GM10248 (cell line): Measurements from ENCODE around the gene FXYD1.

Experiments
- CTCF ChIA-PET: fragments of 300-600 bp; sonication (Branson Sonifier 250); formaldehyde crosslinking; extraction: SDS; loops from one replicate; lab custom pipeline; 2021; ENCODE audit warnings: antibody characterized with exemption; lab: Yijun Ruan, JAX
- POLR2A ChIA-PET: fragments of 350-650 bp; sonication (Branson Sonifier 250); formaldehyde crosslinking; extraction: SDS; loops from one replicate; lab custom pipeline; 2020; ENCODE audit warnings: antibody characterized with exemption; lab: Yijun Ruan, JAX
- DNase-seq: peaks from one replicate; pipeline ENCODE4 v3.0.0; 2012; ENCODE audit errors: extremely low spot score
- CTCF ChIP-seq: IDR thresholded peaks from 2 replicates; pipeline ENCODE4 v1.5.1; 2012; ENCODE audit warnings: mild to moderate bottlenecking, low read depth; ENCODE audit errors: extremely low read depth, missing control alignments, control extremely low read depth

The FXYD1 gene

DNA sequence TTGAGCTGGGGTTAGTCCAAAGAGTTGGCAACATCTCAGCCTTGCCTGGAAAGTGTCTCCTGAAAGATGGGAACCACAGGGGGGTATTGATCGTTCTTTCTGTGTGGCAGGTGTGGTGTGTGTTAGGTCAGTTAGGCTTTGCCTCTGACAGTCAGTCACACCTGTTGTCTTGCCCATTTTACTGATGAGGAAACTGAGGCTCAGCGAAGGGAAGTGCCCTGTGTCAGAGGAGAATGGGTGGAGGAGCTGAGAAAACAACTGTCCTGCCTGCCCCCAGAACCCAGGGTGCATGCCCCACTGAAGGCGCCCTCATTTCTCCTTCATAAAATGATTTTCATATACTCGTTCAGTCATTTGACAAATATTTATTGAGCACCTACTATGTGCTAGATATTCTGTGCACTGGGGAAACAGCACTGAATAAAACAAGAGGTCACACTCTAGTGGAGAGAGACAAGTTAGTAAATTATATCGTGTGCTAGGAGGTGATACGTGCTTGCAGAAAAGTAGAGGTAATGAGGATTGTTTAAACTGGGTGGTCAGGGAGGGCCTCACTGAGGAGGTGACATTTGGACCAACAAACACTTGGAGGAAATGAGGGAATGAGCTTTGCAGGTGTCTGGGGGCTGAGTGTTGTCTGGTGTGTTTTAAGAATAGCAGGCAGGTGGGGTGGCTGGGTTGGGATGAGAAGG, 17.5 kb downstream of the FXYD1 start:
- CTCF ChIA-PET = interaction anchor here (0.9 kb wide), 1 partner anchor 14 kb away, joined by 3 read pairs; no protein-coding TSS in a partner anchor
- POLR2A ChIA-PET = no interaction called here
- DNase-seq = no peak
- TF ChIP-seq CTCF = no peak

- no peak for DNase-seq
- no peak for TF ChIP-seq CTCF
- POLR2A ChIA-PET = no interaction called here
- CTCF ChIA-PET = interaction anchor here (0.9 kb wide), 1 partner anchor 15 kb away, joined by 3 read pairs; no protein-coding TSS in a partner anchor
These were observed 18.0 kb downstream of the FXYD1 start for GRCh38 chr19:35156673-35157014.

- no peak for TF ChIP-seq CTCF
- DNase-seq = no peak
- ChIA-PET CTCF (interaction anchor here (1.2 kb wide), 1 partner anchor 21 kb away, joined by 3 read pairs; no protein-coding TSS in a partner anchor), POLR2A (no interaction called here)
These were observed 18.8 kb downstream of the FXYD1 start for GRCh38 chr19:35157431-35157830.

GRCh38 chr19:35159606-35160005, 21.0 kb downstream of the FXYD1 start:
- no peak for DNase-seq
- TF ChIP-seq CTCF = no peak
- POLR2A ChIA-PET = no interaction called here
- CTCF ChIA-PET = interaction anchor here (1.0 kb wide), 1 partner anchor 24 kb away, joined by 3 read pairs; the partner anchor contains the start of gene LGI4

DNA sequence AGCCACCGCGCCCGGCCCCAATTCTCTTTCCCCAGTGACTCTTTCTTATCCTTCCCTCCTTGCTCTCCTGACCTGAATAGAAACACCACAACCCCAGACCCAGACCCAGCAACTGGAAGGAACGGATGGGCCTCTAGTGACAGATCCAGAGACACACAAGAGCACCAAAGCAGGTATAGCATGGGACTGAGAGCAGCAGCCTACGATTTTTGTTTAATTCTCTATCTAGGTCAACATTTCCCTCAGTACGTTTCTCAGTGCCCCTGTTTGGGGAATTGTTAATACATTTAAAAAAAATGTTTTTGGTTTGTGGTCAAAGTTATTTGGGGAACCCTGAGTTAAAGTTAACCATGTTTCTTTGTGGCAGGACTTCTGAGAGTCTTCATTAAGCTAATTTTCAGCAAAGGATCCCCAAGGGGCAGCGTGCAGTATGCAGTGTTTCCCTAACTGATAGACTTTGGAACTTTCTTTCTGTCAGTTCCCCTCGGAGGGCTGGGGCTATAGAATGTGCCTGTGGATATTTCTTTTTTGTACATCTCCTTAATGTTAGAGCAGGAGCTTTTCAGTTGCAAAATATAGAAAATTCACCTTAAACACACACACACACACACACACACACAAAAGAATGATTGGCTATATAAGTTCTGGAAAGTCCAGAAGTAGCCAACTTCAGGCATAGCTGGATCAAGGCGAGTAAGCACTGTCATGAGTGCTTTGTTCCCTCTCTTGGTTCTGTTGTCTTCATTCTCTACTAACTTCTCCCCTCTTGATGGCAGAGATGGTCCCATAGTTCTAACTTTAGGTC, 22.2 kb downstream of the FXYD1 start:
- DNase-seq = no peak
- CTCF ChIA-PET = interaction anchor here (0.9 to 1.4 kb wide), 4 partner anchors 8 to 117 kb away, joined by 3 read pairs; no protein-coding TSS in a partner anchor
- no peak for TF ChIP-seq CTCF
- POLR2A ChIA-PET = no interaction called here

DNA sequence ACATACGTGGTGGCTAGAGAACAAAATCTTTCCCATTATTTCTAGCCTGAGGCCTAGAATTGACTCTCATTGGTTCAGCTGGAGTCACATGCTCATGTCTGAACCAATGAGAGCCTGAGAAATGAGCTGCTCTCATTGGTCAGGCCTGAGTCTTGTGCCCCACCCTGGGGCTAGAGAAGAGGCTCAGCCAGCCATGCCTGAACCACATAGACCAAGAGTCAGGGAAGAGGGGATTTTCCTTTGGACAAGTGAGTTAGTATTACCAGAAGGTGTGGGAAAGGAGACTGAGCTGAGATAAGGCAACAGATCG, 22.8 kb downstream of the FXYD1 start:
- no peak for DNase-seq
- POLR2A ChIA-PET = no interaction called here
- CTCF ChIA-PET = interaction anchor here (0.9 to 2.3 kb wide), 4 partner anchors 8 to 117 kb away, joined by 3 to 6 read pairs (median 3); no protein-coding TSS in a partner anchor
- TF ChIP-seq CTCF = no peak
